NCI-H128 (cell line): ENCODE measurements around the gene NR2F1-AS1.

Experiments used
- DNase-seq: peaks from one replicate; lab custom pipeline; 2025; ENCODE audit not compliant: unreplicated experiment; lab: John Stamatoyannopoulos, UW

The NR2F1-AS1 gene

GRCh38 chr5:93580927-93581445 lies at the start of gene NR2F1-AS1:
Gene NR2F1-AS1, minus strand, starts transcription at chr5:93581219.
- DNase-seq = no peak

GRCh38 chr5:93626801-93627200 lies 45.8 kb upstream of the NR2F1-AS1 start:
- DNase-seq = no peak

- no peak for DNase-seq
Observed at GRCh38 chr5:93623153-93623552, 42.1 kb upstream of the NR2F1-AS1 start.

GRCh38 chr5:93622240-93622885 lies 41.3 kb upstream of the NR2F1-AS1 start:
- DNase-seq = no peak

GRCh38 chr5:93621327-93621798 lies 40.3 kb upstream of the NR2F1-AS1 start:
- peak; percentile 45 for DNase-seq

- peak; percentile 33 for DNase-seq
Observed at GRCh38 chr5:93620487-93621326, 39.7 kb upstream of the NR2F1-AS1 start.

- no peak for DNase-seq
Observed at GRCh38 chr5:93616538-93617174, 35.6 kb upstream of the NR2F1-AS1 start.

- DNase-seq = no peak
Observed at GRCh38 chr5:93612855-93613243, 31.8 kb upstream of the NR2F1-AS1 start.

GRCh38 chr5:93611976-93612854 lies 31.2 kb upstream of the NR2F1-AS1 start:
- DNase-seq = no peak

- DNase-seq = no peak
Observed at GRCh38 chr5:93611273-93611975, 30.4 kb upstream of the NR2F1-AS1 start.

GRCh38 chr5:93610581-93611272 lies 29.7 kb upstream of the NR2F1-AS1 start:
- DNase-seq = no peak

- DNase-seq = no peak
Observed at GRCh38 chr5:93609762-93610161, 28.7 kb upstream of the NR2F1-AS1 start.

GRCh38 chr5:93608855-93609254 lies 27.8 kb upstream of the NR2F1-AS1 start:
- no peak for DNase-seq

- DNase-seq = no peak
Observed at GRCh38 chr5:93607367-93608258, 26.6 kb upstream of the NR2F1-AS1 start.

- DNase-seq = no peak
Observed at GRCh38 chr5:93606382-93606752, 25.3 kb upstream of the NR2F1-AS1 start.

- DNase-seq = no peak
Observed at GRCh38 chr5:93604644-93605515, 23.9 kb upstream of the NR2F1-AS1 start.
